Stimulated activated CD8-positive, alpha-beta memory T cell treated with anti-CD3 and anti-CD28 coated beads, Interleukin-2, amount 100 ng/mL, for 1 hour (primary cell): ENCODE data around the gene PROSER3.

ENCODE experiments used
- DNase-seq, 2 donors: peaks; one replicate each; pipeline ENCODE4 v3.0.0-alpha.2; 2020; ENCODE audit warnings: low read depth in 2 of 2

Gene PROSER3

GRCh38 chr19:35776102-35776788, 18.3 kb downstream of the PROSER3 start:
- DNase-seq, result no peak

- no peak for DNase-seq
Observed at GRCh38 chr19:35777086-35777841, 19.3 kb downstream of the PROSER3 start.

- no peak for DNase-seq
Observed at GRCh38 chr19:35777961-35778360, 20.0 kb downstream of the PROSER3 start.

GRCh38 chr19:35779033-35779432, 21.1 kb downstream of the PROSER3 start:
- no peak for DNase-seq

- no peak for DNase-seq
Observed at GRCh38 chr19:35780058-35780457, 22.1 kb downstream of the PROSER3 start.

GRCh38 chr19:35780717-35781116, 22.7 kb downstream of the PROSER3 start:
- DNase-seq, result no peak

- DNase-seq, result no peak
Observed at GRCh38 chr19:35781650-35782049, 23.7 kb downstream of the PROSER3 start.

GRCh38 chr19:35782589-35782988, 24.6 kb downstream of the PROSER3 start:
- DNase-seq, result no peak

GRCh38 chr19:35783469-35784434, 25.8 kb downstream of the PROSER3 start:
- DNase-seq, result no peak

GRCh38 chr19:35784503-35785338, 26.7 kb downstream of the PROSER3 start:
- DNase-seq, result no peak

GRCh38 chr19:35785339-35785627, 27.3 kb downstream of the PROSER3 start:
- DNase-seq, result no peak

GRCh38 chr19:35786299-35787160, 28.6 kb downstream of the PROSER3 start:
- no peak for DNase-seq

- no peak for DNase-seq
Observed at GRCh38 chr19:35787227-35787799, 29.3 kb downstream of the PROSER3 start.

- DNase-seq, result no peak
Observed at GRCh38 chr19:35788205-35788960, 30.4 kb downstream of the PROSER3 start.

GRCh38 chr19:35789195-35789977, 31.4 kb downstream of the PROSER3 start:
- DNase-seq, result no peak

GRCh38 chr19:35789978-35790944, 32.3 kb downstream of the PROSER3 start:
- no peak for DNase-seq
